ENCODE measurements around the gene DUSP22.

The DUSP22 gene

GRCh38 chr6:340186-340955, 48.1 kb downstream of the DUSP22 start:
- Histone ChIP-seq H3K18ac (ENCODE audit: low read depth in 1 of 2, low read length in 2 of 2) (no peak overlapping the region), H3K14ac (ENCODE audit: low read length in 2 of 2) (no peak overlapping the region), H3K4ac (ENCODE audit: low read depth in 1 of 2, low read length in 2 of 2) (no peak overlapping the region), H3K23ac (ENCODE audit: low read length in 2 of 2) (no peak overlapping the region), H3K9me3 (ENCODE audit: control insufficient read depth, low read length) (no peaks in the 10 kb centered on the region), H2BK15ac (ENCODE audit: low read depth, poor library complexity, severe bottlenecking) (no peak overlapping the region), H3K36me3 (ENCODE audit: control insufficient read depth in 1 of 2, insufficient read depth in 2 of 2, low read depth in 1 of 2, low read length in 2 of 2) (peaks cover 0 to 13% of the 10 kb centered on the region in 2 experiments), H3K9ac (ENCODE audit: low read length) (no peak overlapping the region), H3K4me1 (ENCODE audit: control insufficient read depth, insufficient read depth, low read depth, low read length) (peaks cover 3% of the 10 kb centered on the region), H2BK120ac (ENCODE audit: low read depth, low read length) (no peak overlapping the region), H2BK12ac (ENCODE audit: low read length in 2 of 2) (no peak overlapping the region), H3K27ac (ENCODE audit: low read length, poor library complexity, severe bottlenecking) (no peak overlapping the region), H3K4me2 (ENCODE audit: low read length, poor library complexity, severe bottlenecking) (no peak overlapping the region), H2BK5ac (ENCODE audit: low read depth, low read length, poor library complexity, severe bottlenecking) (no peak overlapping the region), H4K91ac (ENCODE audit: low read length) (no peak overlapping the region), H3K4me3 (ENCODE audit: insufficient read depth in 1 of 2, low read depth in 1 of 2, low read length in 2 of 2) (no peak overlapping the region), H4K8ac (ENCODE audit: low read length) (no peak overlapping the region), H3K27me3 (ENCODE audit: control insufficient read depth in 1 of 2, insufficient read depth in 1 of 2, low read length in 2 of 2) (no peaks in the 10 kb centered on the region), H3K79me1 (replicated peaks; ENCODE audit: low read length, poor library complexity, severe bottlenecking) (peaks cover 7% of the 10 kb centered on the region), H2AK5ac (ENCODE audit: low read length, severe bottlenecking) (no peak overlapping the region), H2AFZ (ENCODE audit: low read depth, low read length) (no peak overlapping the region)
- WGBS = 83% methylated on average over 5 of the region's 6 CpGs
- DNase-seq = no peak

- no peaks in the 10 kb centered on the region for H3K9me3 ChIP-seq (ENCODE audit: control insufficient read depth, low read length)
- no peak overlapping the region for H2AFZ ChIP-seq (ENCODE audit: low read depth, low read length)
- H3K79me1 ChIP-seq (replicated peaks; ENCODE audit: low read length, poor library complexity, severe bottlenecking) = peaks cover 6% of the 10 kb centered on the region
- no peak overlapping the region for H3K27ac ChIP-seq (ENCODE audit: low read length, poor library complexity, severe bottlenecking)
- H3K18ac ChIP-seq (ENCODE audit: low read depth in 1 of 2, low read length in 2 of 2) = no peak overlapping the region
- H3K4ac ChIP-seq (ENCODE audit: low read depth in 1 of 2, low read length in 2 of 2) = no peak overlapping the region
- no peak overlapping the region for H2BK120ac ChIP-seq (ENCODE audit: low read depth, low read length)
- H3K23ac ChIP-seq (ENCODE audit: low read length in 2 of 2) = no peak overlapping the region
- WGBS = 92% methylated on average over 33 of the region's 33 CpGs
- no peak overlapping the region for H3K4me2 ChIP-seq (ENCODE audit: low read length, poor library complexity, severe bottlenecking)
- no peak overlapping the region for H2AK5ac ChIP-seq (ENCODE audit: low read length, severe bottlenecking)
- H2BK15ac ChIP-seq (ENCODE audit: low read depth, poor library complexity, severe bottlenecking) = no peak overlapping the region
- H3K9ac ChIP-seq (ENCODE audit: low read length) = no peak overlapping the region
- H3K14ac ChIP-seq (ENCODE audit: low read length in 2 of 2) = no peak overlapping the region
- peaks cover 0 to 13% of the 10 kb centered on the region in 2 experiments for H3K36me3 ChIP-seq (ENCODE audit: control insufficient read depth in 1 of 2, insufficient read depth in 2 of 2, low read depth in 1 of 2, low read length in 2 of 2)
- no peak overlapping the region for H3K4me3 ChIP-seq (ENCODE audit: insufficient read depth in 1 of 2, low read depth in 1 of 2, low read length in 2 of 2)
- H3K27me3 ChIP-seq (ENCODE audit: control insufficient read depth in 1 of 2, insufficient read depth in 1 of 2, low read length in 2 of 2) = no peaks in the 10 kb centered on the region
- H4K91ac ChIP-seq (ENCODE audit: low read length) = no peak overlapping the region
- H2BK5ac ChIP-seq (ENCODE audit: low read depth, low read length, poor library complexity, severe bottlenecking) = no peak overlapping the region
- H2BK12ac ChIP-seq (ENCODE audit: low read length in 2 of 2) = no peak overlapping the region
- no peak for DNase-seq
- H3K4me1 ChIP-seq (ENCODE audit: control insufficient read depth, insufficient read depth, low read depth, low read length) = peaks cover 3% of the 10 kb centered on the region
- H4K8ac ChIP-seq (ENCODE audit: low read length) = no peak overlapping the region
These were observed 48.9 kb downstream of the DUSP22 start for GRCh38 chr6:340991-341827.

- no peak overlapping the region for H3K18ac ChIP-seq (ENCODE audit: low read depth in 1 of 2, low read length in 2 of 2)
- H3K4me3 ChIP-seq (ENCODE audit: insufficient read depth in 1 of 2, low read depth in 1 of 2, low read length in 2 of 2) = no peak overlapping the region
- H2BK12ac ChIP-seq (ENCODE audit: low read length in 2 of 2) = no peak overlapping the region
- peaks cover 5% of the 10 kb centered on the region for H3K4me1 ChIP-seq (ENCODE audit: control insufficient read depth, insufficient read depth, low read depth, low read length)
- no peak overlapping the region for H3K14ac ChIP-seq (ENCODE audit: low read length in 2 of 2)
- H2BK120ac ChIP-seq (ENCODE audit: low read depth, low read length) = no peak overlapping the region
- no peak overlapping the region for H3K4ac ChIP-seq (ENCODE audit: low read depth in 1 of 2, low read length in 2 of 2)
- no peak overlapping the region for H2BK5ac ChIP-seq (ENCODE audit: low read depth, low read length, poor library complexity, severe bottlenecking)
- H3K79me1 ChIP-seq (replicated peaks; ENCODE audit: low read length, poor library complexity, severe bottlenecking) = peaks cover 5% of the 10 kb centered on the region
- no peak overlapping the region for H2BK15ac ChIP-seq (ENCODE audit: low read depth, poor library complexity, severe bottlenecking)
- no peak overlapping the region for H3K4me2 ChIP-seq (ENCODE audit: low read length, poor library complexity, severe bottlenecking)
- no peak overlapping the region for H3K9ac ChIP-seq (ENCODE audit: low read length)
- DNase-seq = no peak
- H3K23ac ChIP-seq (ENCODE audit: low read length in 2 of 2) = no peak overlapping the region
- H3K9me3 ChIP-seq (ENCODE audit: control insufficient read depth, low read length) = no peaks in the 10 kb centered on the region
- peaks cover 0 to 13% of the 10 kb centered on the region in 2 experiments for H3K36me3 ChIP-seq (ENCODE audit: control insufficient read depth in 1 of 2, insufficient read depth in 2 of 2, low read depth in 1 of 2, low read length in 2 of 2)
- H4K8ac ChIP-seq (ENCODE audit: low read length) = no peak overlapping the region
- H2AK5ac ChIP-seq (ENCODE audit: low read length, severe bottlenecking) = no peak overlapping the region
- H3K27ac ChIP-seq (ENCODE audit: low read length, poor library complexity, severe bottlenecking) = no peak overlapping the region
- no peak overlapping the region for H2AFZ ChIP-seq (ENCODE audit: low read depth, low read length)
- WGBS = 65% methylated on average over 16 of the region's 16 CpGs
- H4K91ac ChIP-seq (ENCODE audit: low read length) = no peak overlapping the region
- H3K27me3 ChIP-seq (ENCODE audit: control insufficient read depth in 1 of 2, insufficient read depth in 1 of 2, low read length in 2 of 2) = no peaks in the 10 kb centered on the region
These were observed 49.9 kb downstream of the DUSP22 start for GRCh38 chr6:341914-342831.
